Measurements from ENCODE around the gene ADARB2.

The ADARB2 gene

DNA sequence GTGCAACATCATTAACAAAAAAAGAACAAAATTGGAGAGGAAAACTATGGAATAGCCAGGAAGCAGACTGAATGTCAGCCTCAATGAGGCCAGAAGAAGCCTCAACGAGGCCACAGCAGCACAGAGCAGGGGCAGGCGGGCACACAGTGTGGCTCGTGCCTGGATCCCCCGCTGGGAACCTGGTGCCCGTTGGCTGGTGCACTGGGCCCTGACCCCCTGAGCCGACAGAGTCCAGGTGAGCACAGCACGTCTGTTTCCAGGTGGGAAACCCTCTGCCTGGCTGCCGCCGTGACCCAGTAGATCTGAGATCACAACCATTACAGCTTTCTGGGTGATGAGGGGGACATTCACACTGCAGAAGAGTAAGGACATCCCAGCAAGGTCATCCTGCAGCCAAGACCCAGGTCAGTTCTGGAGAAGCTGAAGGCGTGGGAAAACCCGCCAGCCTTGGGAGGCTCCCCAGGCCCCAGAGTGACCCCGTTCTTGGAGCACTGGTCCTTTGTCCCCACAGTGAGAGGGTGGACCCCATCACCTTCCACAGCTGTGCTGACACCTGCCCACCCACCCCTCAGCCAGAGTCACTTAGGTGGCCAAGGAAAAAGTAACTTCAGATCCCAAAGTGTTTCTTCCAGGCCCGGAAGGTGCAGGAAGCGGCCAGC is 222.1 kb downstream of the ADARB2 start:
- Histone ChIP-seq H3K4me3 (ENCODE audit: low read depth, low read length) (no peak overlapping the region), H3K9me3 (no peaks in the 10 kb centered on the region), H3K36me3 (no peaks in the 10 kb centered on the region), H3K27me3 (no peaks in the 10 kb centered on the region; the same call in 1 of the 2 replicates), H3K4me1 (no peaks in the 10 kb centered on the region)
- DNase-seq: no peak
- TF ChIP-seq, protein P1, sequence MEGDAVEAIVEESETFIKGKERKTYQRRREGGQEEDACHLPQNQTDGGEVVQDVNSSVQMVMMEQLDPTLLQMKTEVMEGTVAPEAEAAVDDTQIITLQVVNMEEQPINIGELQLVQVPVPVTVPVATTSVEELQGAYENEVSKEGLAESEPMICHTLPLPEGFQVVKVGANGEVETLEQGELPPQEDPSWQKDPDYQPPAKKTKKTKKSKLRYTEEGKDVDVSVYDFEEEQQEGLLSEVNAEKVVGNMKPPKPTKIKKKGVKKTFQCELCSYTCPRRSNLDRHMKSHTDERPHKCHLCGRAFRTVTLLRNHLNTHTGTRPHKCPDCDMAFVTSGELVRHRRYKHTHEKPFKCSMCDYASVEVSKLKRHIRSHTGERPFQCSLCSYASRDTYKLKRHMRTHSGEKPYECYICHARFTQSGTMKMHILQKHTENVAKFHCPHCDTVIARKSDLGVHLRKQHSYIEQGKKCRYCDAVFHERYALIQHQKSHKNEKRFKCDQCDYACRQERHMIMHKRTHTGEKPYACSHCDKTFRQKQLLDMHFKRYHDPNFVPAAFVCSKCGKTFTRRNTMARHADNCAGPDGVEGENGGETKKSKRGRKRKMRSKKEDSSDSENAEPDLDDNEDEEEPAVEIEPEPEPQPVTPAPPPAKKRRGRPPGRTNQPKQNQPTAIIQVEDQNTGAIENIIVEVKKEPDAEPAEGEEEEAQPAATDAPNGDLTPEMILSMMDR (IDR thresholded peaks at IDR 0.05; ENCODE audit: low read depth, low read length): no peak

DNA sequence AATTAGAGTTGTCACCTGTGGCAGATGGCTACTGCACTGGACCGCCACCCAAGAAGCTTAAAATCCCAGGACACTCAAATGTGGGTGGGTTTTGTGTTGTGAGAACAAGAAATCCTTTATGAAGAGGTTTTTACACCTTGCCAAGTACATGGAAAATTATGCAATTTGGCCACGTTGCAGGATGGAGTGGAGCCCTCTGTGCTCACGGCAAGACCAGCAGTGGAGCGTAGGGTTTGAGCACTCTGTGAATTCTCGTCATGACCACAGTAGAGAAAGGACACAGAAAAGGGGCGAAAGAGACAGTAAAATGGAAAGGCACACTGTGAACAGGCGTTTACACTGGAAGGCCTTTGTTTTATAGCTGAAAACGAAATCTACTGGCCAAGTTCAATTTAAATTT is 222.6 kb downstream of the ADARB2 start:
- no peak overlapping the region for H3K4me3 ChIP-seq (ENCODE audit: low read depth, low read length)
- H3K36me3 ChIP-seq: no peaks in the 10 kb centered on the region
- no peaks in the 10 kb centered on the region for H3K9me3 ChIP-seq
- no peaks in the 10 kb centered on the region for H3K4me1 ChIP-seq
- DNase-seq: no peak
- H3K27me3 ChIP-seq: no peaks in the 10 kb centered on the region; the same call in 1 of the 2 replicates
- TF ChIP-seq, protein P1 (IDR thresholded peaks at IDR 0.05; ENCODE audit: low read depth, low read length): no peak

DNA sequence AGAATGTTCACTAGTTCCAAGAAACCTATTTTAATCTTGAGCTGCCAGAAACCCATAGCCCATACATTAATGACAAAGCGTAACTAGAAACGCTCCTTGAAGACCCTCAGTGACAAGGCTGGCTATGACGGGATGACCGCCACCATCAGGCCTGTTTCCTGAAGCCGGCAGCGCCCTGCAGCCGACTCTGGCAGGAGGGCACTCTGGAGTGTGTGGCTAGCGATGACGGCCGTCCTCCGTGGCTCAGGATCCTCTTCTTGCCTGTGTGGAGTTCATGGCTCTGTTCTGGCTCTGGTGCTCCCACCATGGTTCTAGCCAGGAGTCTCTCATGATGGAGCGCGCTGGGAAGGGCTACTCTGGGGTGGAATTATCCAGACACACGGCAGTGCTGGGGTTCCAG is 224.1 kb downstream of the ADARB2 start:
- no peaks in the 10 kb centered on the region for H3K9me3 ChIP-seq
- peaks cover 2% of the 10 kb centered on the region; the same call in 1 of the 2 replicates for H3K27me3 ChIP-seq
- H3K4me1 ChIP-seq: no peaks in the 10 kb centered on the region
- H3K36me3 ChIP-seq: no peaks in the 10 kb centered on the region
- no peak overlapping the region for H3K4me3 ChIP-seq (ENCODE audit: low read depth, low read length)
- DNase-seq: no peak
- TF ChIP-seq, protein P1 (IDR thresholded peaks at IDR 0.05; ENCODE audit: low read depth, low read length): no peak

DNA sequence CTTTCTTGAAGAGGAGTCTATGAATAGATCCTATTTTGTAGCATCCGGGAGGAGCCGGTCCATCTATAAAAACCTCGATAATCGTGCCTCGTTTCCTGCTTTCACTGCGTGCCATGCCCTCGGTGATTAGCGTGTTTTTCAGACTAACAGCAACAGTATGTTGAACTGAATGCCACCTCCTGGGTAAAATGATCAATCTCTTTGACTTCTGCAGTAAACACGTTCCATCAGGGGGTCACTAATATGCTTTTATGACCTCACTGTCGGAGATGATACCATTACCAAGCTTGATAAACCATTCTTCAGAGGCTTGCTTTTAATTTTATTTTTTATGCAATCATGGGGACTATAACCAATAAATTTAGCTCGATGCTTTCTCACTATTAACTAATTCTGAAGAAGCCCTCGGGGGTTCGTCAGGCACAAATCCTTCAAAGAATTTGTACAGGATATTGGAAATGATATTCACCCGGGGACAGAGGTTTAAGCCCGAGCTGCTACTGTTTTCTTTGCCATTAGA is 228.3 kb downstream of the ADARB2 start:
- H3K4me3 ChIP-seq (ENCODE audit: low read depth, low read length): no peak overlapping the region

DNA sequence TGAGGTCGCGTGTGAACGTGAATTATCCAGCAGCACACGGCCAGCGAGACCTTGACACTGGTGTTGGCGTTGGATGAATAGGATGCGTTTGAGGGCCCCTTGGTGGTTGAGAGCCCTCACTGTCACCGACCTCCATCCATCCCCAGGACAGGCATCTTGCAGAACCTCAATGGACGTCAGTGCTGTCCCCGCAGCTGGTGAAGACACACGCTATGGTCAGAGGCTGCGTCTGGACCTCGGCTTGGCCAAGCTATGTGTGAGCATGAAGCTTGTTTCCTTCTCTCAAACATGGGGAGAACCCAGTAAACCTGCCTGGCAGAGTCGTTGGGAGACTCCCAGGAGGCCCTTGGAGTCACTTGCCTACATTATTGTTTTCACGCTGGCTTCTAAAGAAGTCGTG is 229.2 kb downstream of the ADARB2 start:
- DNase-seq: no peak
- no peaks in the 10 kb centered on the region for H3K9me3 ChIP-seq
- H3K36me3 ChIP-seq: no peaks in the 10 kb centered on the region
- H3K4me1 ChIP-seq: no peaks in the 10 kb centered on the region
- 0 out of 2 replicates have a peak, but pooled peaks cover 2% of the 10 kb centered on the region for H3K27me3 ChIP-seq
- no peak overlapping the region for H3K4me3 ChIP-seq (ENCODE audit: low read depth, low read length)
- TF ChIP-seq, protein P1 (IDR thresholded peaks at IDR 0.05; ENCODE audit: low read depth, low read length): no peak

More for the DNA sequence above, 228.3 kb downstream of the ADARB2 start:
- Histone ChIP-seq H3K36me3 (no peaks in the 10 kb centered on the region), H3K27me3 (0 out of 2 replicates have a peak, but pooled peaks cover 2% of the 10 kb centered on the region), H3K9me3 (no peaks in the 10 kb centered on the region), H3K4me1 (no peaks in the 10 kb centered on the region)
- TF ChIP-seq, protein P1 (IDR thresholded peaks at IDR 0.05; ENCODE audit: low read depth, low read length): no peak
- no peak for DNase-seq

DNA sequence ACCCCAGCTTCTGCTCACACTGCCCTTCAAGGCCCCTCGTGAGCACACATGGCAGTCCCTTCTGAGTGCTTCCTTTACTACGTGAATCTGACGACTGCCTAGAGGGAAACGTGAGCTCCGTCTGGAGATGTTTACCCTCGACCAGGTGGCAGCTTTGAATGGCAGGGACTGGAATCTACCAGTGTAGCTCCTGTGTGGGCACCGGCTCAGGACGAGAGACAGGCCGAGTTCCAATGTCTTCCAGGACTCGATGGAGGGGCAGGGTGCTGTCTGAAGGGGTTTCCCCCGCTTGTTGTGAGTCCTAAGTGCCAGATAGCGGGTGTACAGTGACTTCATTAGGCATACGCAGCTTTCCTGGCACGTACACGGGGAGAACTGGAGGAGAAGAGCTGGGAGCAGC is 229.9 kb downstream of the ADARB2 start:
- Histone ChIP-seq H3K9me3 (no peaks in the 10 kb centered on the region), H3K4me1 (no peaks in the 10 kb centered on the region), H3K4me3 (ENCODE audit: low read depth, low read length) (no peak overlapping the region), H3K36me3 (no peaks in the 10 kb centered on the region), H3K27me3 (0 out of 2 replicates have a peak, but pooled peaks cover 2% of the 10 kb centered on the region)
- TF ChIP-seq, protein P1 (IDR thresholded peaks at IDR 0.05; ENCODE audit: low read depth, low read length): no peak
- no peak for DNase-seq

Measured in BE2C (cell line).